IMR-90 (cell line): ENCODE results near the gene HOXB2. TPM values are rescaled to one million over a fixed set of nuclear protein-coding genes. Genes with fewer than 3 reads are reported as not detected.

ENCODE experiments used
- ATAC-seq: fragments of 200-7000 bp; cut with Tn5 transposase; 2 replicates; pipeline ENCODE4 v1.9.1; 2020; ENCODE audit warnings: low read depth, mild to moderate bottlenecking, moderate library complexity
- BruUV-seq: library from RNA; stranded (reverse); fragments of 400-500 nt; replicated peaks from 2 replicates; lab custom pipeline; 2021; lab: Mats Ljungman, UMichigan
- CTCF ChIA-PET: fragments of 300-600 bp; formaldehyde crosslinking; extraction: SDS; loops from one replicate; lab custom pipeline; 2021; ENCODE audit warnings: antibody characterized with exemption; lab: Yijun Ruan, JAX
- POLR2A ChIA-PET: fragments of 300-600 bp; sonication (Branson Sonifier 250); formaldehyde crosslinking; loops from one replicate; lab custom pipeline; 2022; ENCODE audit warnings: antibody characterized with exemption; ENCODE audit not compliant: unreplicated experiment; lab: Charles Lee
- DNase-seq: peaks from one replicate; pipeline ENCODE4 v3.0.0; 2013
- H2AFZ ChIP-seq: replicated peaks from 2 replicates; pipeline ENCODE3; 2013; ENCODE audit warnings: low read length, mild to moderate bottlenecking; ENCODE audit not compliant: poor library complexity
- H2AK5ac ChIP-seq: 2 replicates; pipeline ENCODE4 v1.6.1; 2013; ENCODE audit warnings: low read depth, low read length, inconsistent platforms
- H2AK9ac ChIP-seq: replicated peaks from 2 replicates; pipeline ENCODE3; 2013; ENCODE audit warnings: mild to moderate bottlenecking, low read depth, low read length, moderate library complexity; ENCODE audit not compliant: poor library complexity
- H2BK120ac ChIP-seq: 2 replicates; pipeline ENCODE4 v1.6.1; 2013; ENCODE audit warnings: low read depth, low read length, inconsistent platforms
- H2BK15ac ChIP-seq: 3 replicates; pipeline ENCODE4 v1.6.1; 2013; ENCODE audit warnings: low read depth, low read length, inconsistent platforms
- H2BK20ac ChIP-seq: 2 replicates; pipeline ENCODE4 v1.6.1; 2013; ENCODE audit warnings: low read depth, mild to moderate bottlenecking, inconsistent platforms, low read length, moderate library complexity
- H2BK5ac ChIP-seq: 2 replicates; pipeline ENCODE4 v1.6.1; 2013; ENCODE audit warnings: mild to moderate bottlenecking, low read depth, low read length, inconsistent platforms; ENCODE audit not compliant: poor library complexity, severe bottlenecking
- H3K14ac ChIP-seq: replicated peaks from 2 replicates; pipeline ENCODE4 v1.6.1; 2013; ENCODE audit warnings: low read depth, low read length, inconsistent platforms
- H3K18ac ChIP-seq: 2 replicates; pipeline ENCODE4 v1.6.1; 2013; ENCODE audit warnings: low read depth, low read length, control low read depth
- H3K23ac ChIP-seq: 2 replicates; pipeline ENCODE4 v1.6.1; 2013; ENCODE audit warnings: low read depth, low read length, inconsistent platforms
- H3K27ac ChIP-seq: 2 replicates; pipeline ENCODE4 v1.5.1; 2013; ENCODE audit warnings: mild to moderate bottlenecking, control low read depth, low read length; ENCODE audit not compliant: insufficient read depth
- H3K27me3 ChIP-seq: 2 replicates; pipeline ENCODE4 v1.6.1; 2013; ENCODE audit warnings: low read length; ENCODE audit not compliant: control insufficient read depth, insufficient read depth
- H3K36me3 ChIP-seq: 2 replicates; pipeline ENCODE4 v1.6.1; 2013; ENCODE audit warnings: low read length, mixed read lengths; ENCODE audit not compliant: control insufficient read depth, insufficient read depth
- H3K4ac ChIP-seq: 2 replicates; pipeline ENCODE4 v1.6.1; 2013; ENCODE audit warnings: low read depth, low read length, inconsistent platforms
- H3K4me1 ChIP-seq: 2 replicates; pipeline ENCODE4 v1.6.1; 2013; ENCODE audit warnings: low read length, mixed read lengths; ENCODE audit not compliant: control insufficient read depth, insufficient read depth
- H3K4me2 ChIP-seq: 2 replicates; pipeline ENCODE4 v1.6.1; 2013; ENCODE audit warnings: low read depth, mild to moderate bottlenecking, control low read depth, low read length, moderate library complexity
- H3K4me3 ChIP-seq: 2 replicates; pipeline ENCODE4 v1.5.1; 2013; ENCODE audit warnings: low read depth, mild to moderate bottlenecking, control low read depth, low read length, moderate library complexity; ENCODE audit not compliant: insufficient read depth
- H3K56ac ChIP-seq: 2 replicates; pipeline ENCODE4 v1.6.1; 2013; ENCODE audit warnings: low read length, inconsistent platforms; ENCODE audit not compliant: insufficient read depth; ENCODE audit errors: extremely low read depth
- H3K79me1 ChIP-seq, 2 experiments: 2 replicates each; pipeline ENCODE4 v1.6.1; 2013; ENCODE audit warnings: low read length in 2 of 2, inconsistent platforms in 1 of 2, low read depth in 1 of 2
- H3K9ac ChIP-seq: 2 replicates; pipeline ENCODE4 v1.6.1; 2013; ENCODE audit warnings: low read depth, low read length, control low read depth
- H3K9me1 ChIP-seq: 2 replicates; pipeline ENCODE4 v1.6.1; 2013; ENCODE audit warnings: low read length, inconsistent platforms; ENCODE audit not compliant: insufficient read depth
- H3K9me3 ChIP-seq: 2 replicates; pipeline ENCODE4 v1.6.1; 2013; ENCODE audit warnings: low read length; ENCODE audit not compliant: control insufficient read depth, insufficient read depth
- H4K20me1 ChIP-seq: 2 replicates; pipeline ENCODE4 v1.6.1; 2013; ENCODE audit warnings: low read length, inconsistent platforms; ENCODE audit not compliant: insufficient read depth
- H4K5ac ChIP-seq: 2 replicates; pipeline ENCODE4 v1.6.1; 2013; ENCODE audit warnings: mild to moderate bottlenecking, low read depth, low read length, control low read depth
- H4K8ac ChIP-seq, 2 experiments: 2 replicates each; pipeline ENCODE4 v1.6.1; 2013; ENCODE audit warnings: low read depth in 2 of 2, low read length in 2 of 2, control low read depth in 1 of 2, inconsistent platforms in 1 of 2
- H4K91ac ChIP-seq: 2 replicates; pipeline ENCODE4 v1.6.1; 2013; ENCODE audit warnings: low read depth, low read length, inconsistent platforms; ENCODE audit not compliant: insufficient read depth
- CEBPB ChIP-seq: IDR thresholded peaks from 2 replicates; pipeline ENCODE4 v1.6.1; 2012; ENCODE audit warnings: low read depth, low read length, improper control_type of control experiment
- CHD1 ChIP-seq: IDR thresholded peaks from 2 replicates; pipeline ENCODE4 v1.6.1; 2012; ENCODE audit warnings: low read depth, low read length, improper control_type of control experiment
- ELK1 ChIP-seq: fragments of 150-350 bp; IDR thresholded peaks from 2 replicates; pipeline ENCODE4 v1.6.1; 2016; ENCODE audit warnings: low read depth, mild to moderate bottlenecking, low read length, moderate library complexity, borderline replicate concordance
- FOS ChIP-seq: fragments of 150-350 bp; IDR thresholded peaks from 2 replicates; pipeline ENCODE4 v1.6.1; 2016; ENCODE audit warnings: low read depth, low read length
- MAFK ChIP-seq: IDR thresholded peaks from 2 replicates; pipeline ENCODE4 v1.6.1; 2012; ENCODE audit warnings: low read depth, low read length, improper control_type of control experiment
- POLR2A ChIP-seq: IDR thresholded peaks from 2 replicates; pipeline ENCODE4 v1.6.1; 2012; ENCODE audit warnings: mild to moderate bottlenecking, low read depth, low read length
- RCOR1 ChIP-seq: IDR thresholded peaks from 2 replicates; pipeline ENCODE4 v1.6.1; 2012; ENCODE audit warnings: mild to moderate bottlenecking, low read length, improper control_type of control experiment; ENCODE audit not compliant: insufficient replicate concordance
- WGBS, 2 experiments: methylation state at CpG; one replicate each; pipeline versions ENCODE4 v1.1.5 to v1.1.7; 2013; ENCODE audit warnings: missing lambda C conversion rate in 2 of 2; ENCODE audit not compliant: insufficient read length in 1 of 2; ENCODE audit errors: extremely low coverage in 2 of 2; 5-methylcytosine and 5-hydroxymethylcytosine counted together
- dilution Hi-C: fragments of 300-500 bp; cut with HindIII; formaldehyde crosslinking; loops from one replicate; pipeline ENCODE4 v1.14.3; 2018; ENCODE audit warnings: low sequenced_read_pairs; ENCODE audit not compliant: unreplicated experiment
- in situ Hi-C: fragments of 300-500 bp; cut with MboI; formaldehyde crosslinking; loops from 3 replicates; pipeline ENCODE4 v1.14.3; 2019; ENCODE audit warnings: low sequenced_read_pairs, inconsistent platforms, mixed read lengths
- intact Hi-C: fragments of 100-400 bp; cut with micrococcal nuclease; formaldehyde crosslinking; loops from 2 replicates; pipeline ENCODE4 v1.10.0; 2022
- polyA plus RNA-seq, 3 experiments: library from polyadenylated mRNA; depleted of rRNA; stranded (reverse); fragments of >200 nt; gene quantifications; 2 replicates each; pipeline ENCODE4 v1.2.3, GENCODE V29; 2012; ENCODE audit warnings: low replicate concordance in 1 of 3
- total RNA-seq: library from RNA; depleted of rRNA; stranded (reverse); fragments of >200 nt; gene quantifications from 2 replicates; pipeline ENCODE4 v1.2.3, GENCODE V29; 2012

The HOXB2 gene
- total and polyA plus RNA-seq, 2 of the 4 experiments (the other 2 are of a cell fraction) = 2.7 to 29.9 TPM

- Histone ChIP-seq H4K20me1 (no peaks in the 10 kb centered on the region; the same call in 1 of the 2 replicates), H2AK9ac (peak overlapping the region; percentile 94), H4K91ac (peak overlapping the region; percentile 99), H3K4me3 (peak overlapping the region; percentile 91), H3K79me1 (no peaks in the 10 kb centered on the region), H3K27ac (peak overlapping the region; percentile 99), H3K9me1 (no peaks in the 10 kb centered on the region; the same call in 1 of the 2 replicates), H4K8ac (peak overlapping the region; percentile 96 to 99), H2BK120ac (peak overlapping the region; percentile 97), H3K14ac (peak overlapping the region; percentile 99), H3K56ac (peak overlapping the region; percentile 100), H3K27me3 (no peaks in the 10 kb centered on the region), H3K18ac (peak overlapping the region; percentile 96), H3K4me2 (peak overlapping the region; percentile 98), H2AK5ac (peak overlapping the region; percentile 95), H3K36me3 (peaks cover 16% of the 10 kb centered on the region; the same call in 1 of the 2 replicates), H3K9ac (peak overlapping the region; percentile 100), H3K4me1 (peaks cover 12% of the 10 kb centered on the region), H4K5ac (peak overlapping the region; percentile 92), H2AFZ (no peak overlapping the region), H3K23ac (peak overlapping the region; percentile 100), H2BK20ac (peak overlapping the region; percentile 84), H2BK15ac (peak overlapping the region; percentile 95; the same call in 2 of the 3 replicates), H3K9me3 (no peaks in the 10 kb centered on the region), H2BK5ac (peak overlapping the region; percentile 99), H3K4ac (peak overlapping the region; percentile 99)
- in situ Hi-C loops (no loop called here), dilution Hi-C loops (no loop called here), intact Hi-C loops (no loop called here)
- DNase-seq (peak; percentile 82), ATAC-seq (peak; percentile 0; the same call in 1 of the 2 replicates)
- POLR2A ChIA-PET = interaction anchor here (0.6 to 1.6 kb wide), 18 partner anchors 11 to 750 kb away, joined by 3 to 14 read pairs (median 4); partner anchors contain the start of gene HOXB9
- TF ChIP-seq CHD1 (no peak), ELK1 (no peak), FOS (no peak), MAFK (no peak), RCOR1 (no peak), POLR2A (no peak), CEBPB (no peak)
- no TSS peak for BruUV-seq
- 0% methylated on average over 2 of the region's 5 CpGs; no CpG with 5 or more reads in 1 of the 2 experiments for WGBS, 2 experiments
- CTCF ChIA-PET = interaction anchor here (0.6 to 2.6 kb wide), 4 partner anchors 25 to 236 kb away, joined by 3 to 15 read pairs (median 6); no protein-coding TSS in a partner anchor
Measured at GRCh38 chr17:48587276-48588073, 42.6 kb upstream of the HOXB2 start.
